GM12865 (cell line): Measurements from ENCODE around the gene LRRC4C.

Source experiments
- DNase-seq: peaks from one replicate; pipeline ENCODE4 v3.0.0; 2010; ENCODE audit warnings: low read depth
- H3K4me3 ChIP-seq: 2 replicates; pipeline ENCODE4 v1.5.1; 2011; ENCODE audit warnings: mild to moderate bottlenecking, low read depth, low read length, control low read depth
- CTCF ChIP-seq: IDR thresholded peaks from 2 replicates; pipeline ENCODE4 v1.5.1; 2011; ENCODE audit warnings: low read length, control low read depth, low read depth, inconsistent platforms; ENCODE audit not compliant: insufficient read depth; ENCODE audit errors: missing control alignments

The LRRC4C gene

GRCh38 chr11:40647295-40647694 lies 812.2 kb downstream of the LRRC4C start:
- H3K4me3 ChIP-seq = no peak overlapping the region
- no peak for TF ChIP-seq CTCF
- DNase-seq = no peak

DNA sequence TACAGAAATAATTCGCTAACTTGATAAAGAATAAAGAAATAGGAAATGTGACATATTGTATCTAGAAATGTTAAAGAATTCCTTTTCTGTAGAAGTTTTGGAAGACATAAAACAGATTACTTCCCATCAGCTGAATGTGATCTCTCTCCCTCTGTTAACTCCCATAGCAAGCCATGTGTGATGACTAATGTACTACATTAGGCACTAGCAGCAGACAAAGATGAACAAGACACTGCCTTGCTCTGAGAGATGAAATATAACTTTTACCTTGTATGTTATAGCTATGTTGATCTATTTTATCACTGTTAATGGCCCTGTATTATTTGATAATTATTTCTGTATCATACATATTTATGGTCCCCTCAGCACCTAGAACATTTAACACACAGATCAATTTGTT lies 817.2 kb downstream of the LRRC4C start:
- no peak for DNase-seq
- TF ChIP-seq CTCF = no peak
- no peak overlapping the region for H3K4me3 ChIP-seq

DNA sequence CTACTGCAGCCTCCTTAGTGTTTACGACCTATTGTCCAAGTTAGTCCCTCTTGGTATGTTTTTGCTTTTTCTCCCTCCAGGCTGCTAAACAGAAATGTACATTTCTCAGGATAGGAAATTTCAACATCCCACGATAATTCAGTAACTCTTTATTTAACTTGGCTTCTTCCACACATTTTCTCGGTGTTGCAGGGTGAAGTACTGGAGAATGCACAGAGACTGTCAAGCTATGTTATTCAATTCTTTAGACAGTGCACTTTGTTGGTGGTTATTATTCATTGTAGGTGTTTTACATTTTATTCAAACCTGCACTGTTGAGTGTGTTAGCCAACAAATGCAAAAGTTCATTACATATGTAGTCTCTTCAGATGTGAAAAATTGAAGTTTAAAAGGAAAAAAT lies 839.8 kb downstream of the LRRC4C start:
- no peak for TF ChIP-seq CTCF
- no peak overlapping the region for H3K4me3 ChIP-seq
- DNase-seq = no peak

DNA sequence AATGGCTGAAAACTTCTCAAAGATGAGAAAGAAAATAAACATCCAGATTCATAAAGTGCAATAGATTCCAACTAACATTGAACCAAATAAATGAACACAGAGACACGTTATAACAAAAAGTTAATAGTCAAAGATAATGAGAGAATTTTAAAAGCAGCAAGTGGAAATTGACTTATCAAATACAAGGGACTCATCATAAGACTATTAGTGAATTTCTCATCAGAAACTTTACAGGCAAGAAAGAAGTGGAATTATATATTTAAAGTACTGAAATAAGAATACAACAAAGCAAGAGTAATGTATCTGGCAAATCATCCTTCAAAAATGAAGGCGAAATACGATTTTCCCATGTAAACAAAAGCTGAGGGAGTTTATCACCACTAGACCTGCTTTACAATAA lies 852.7 kb downstream of the LRRC4C start:
- no peak for DNase-seq
- H3K4me3 ChIP-seq = no peak overlapping the region
- no peak for TF ChIP-seq CTCF

GRCh38 chr11:40602866-40603552 lies 856.4 kb downstream of the LRRC4C start:
- TF ChIP-seq CTCF = no peak
- DNase-seq = no peak
- no peak overlapping the region for H3K4me3 ChIP-seq

- H3K4me3 ChIP-seq = no peak overlapping the region
- no peak for DNase-seq
- TF ChIP-seq CTCF = no peak
These were observed 861.8 kb downstream of the LRRC4C start for GRCh38 chr11:40597546-40598113.
